OCI-LY1 (cell line): ENCODE measurements around the gene ERMARD.

Experiments used
- CTCF ChIP-seq: fragments of 200-600 bp; sonication (generic), shearing (Covaris generic); IDR thresholded peaks from 2 replicates; pipeline ENCODE4 v1.5.1; 2017; ENCODE audit warnings: mild to moderate bottlenecking, antibody characterized with exemption, low read length, moderate library complexity, mixed read lengths
- EZH2 ChIP-seq: fragments of 200-600 bp; sonication (generic), shearing (Covaris generic); IDR thresholded peaks from 2 replicates; pipeline ENCODE4 v1.8.0; 2017; ENCODE audit warnings: borderline replicate concordance, mixed run types, mild to moderate bottlenecking, antibody characterized with exemption, low read length, moderate library complexity, mixed read lengths

- TF ChIP-seq CTCF, result no peak
- TF ChIP-seq EZH2, result no peak
These were observed 58.9 kb downstream of the ERMARD start for GRCh38 chr6:169810066-169810989.
